Measurements from ENCODE around the gene KLHL15.

The KLHL15 gene

DNA sequence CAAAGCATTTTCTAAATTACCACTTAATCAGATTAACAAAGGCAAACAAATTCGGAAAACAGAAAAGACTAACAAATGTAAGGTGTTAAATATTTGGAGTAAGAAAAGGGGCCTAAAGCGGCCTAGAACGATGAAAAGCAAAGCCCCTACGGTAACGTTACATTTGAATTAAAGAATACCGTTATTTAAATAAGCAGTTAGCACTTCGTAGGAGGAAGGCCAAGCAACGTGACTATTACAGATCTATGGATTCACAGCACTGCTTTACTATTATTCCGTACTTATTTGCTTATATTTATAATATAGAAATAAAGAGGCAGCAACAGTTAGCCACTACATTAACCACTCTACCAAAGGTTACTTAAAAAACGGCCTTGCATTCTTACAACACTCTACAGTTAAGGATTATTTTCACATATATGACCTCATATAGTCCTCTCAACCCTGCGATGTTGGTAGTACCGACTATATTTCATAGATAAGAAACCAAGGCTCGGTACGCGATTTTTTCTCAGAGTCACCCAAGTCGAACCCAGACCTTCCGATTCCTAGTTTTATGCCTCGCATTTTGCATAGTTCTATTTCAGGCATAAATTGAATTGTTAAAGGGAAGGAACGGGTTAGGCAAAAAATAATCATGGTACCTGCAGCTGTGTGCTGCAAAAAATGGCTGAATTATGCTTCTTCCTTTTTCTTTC, 2.9 kb downstream of the KLHL15 start:
- DNase-seq (ENCODE audit: low spot score) = no peak
- TF ChIP-seq, protein P1, sequence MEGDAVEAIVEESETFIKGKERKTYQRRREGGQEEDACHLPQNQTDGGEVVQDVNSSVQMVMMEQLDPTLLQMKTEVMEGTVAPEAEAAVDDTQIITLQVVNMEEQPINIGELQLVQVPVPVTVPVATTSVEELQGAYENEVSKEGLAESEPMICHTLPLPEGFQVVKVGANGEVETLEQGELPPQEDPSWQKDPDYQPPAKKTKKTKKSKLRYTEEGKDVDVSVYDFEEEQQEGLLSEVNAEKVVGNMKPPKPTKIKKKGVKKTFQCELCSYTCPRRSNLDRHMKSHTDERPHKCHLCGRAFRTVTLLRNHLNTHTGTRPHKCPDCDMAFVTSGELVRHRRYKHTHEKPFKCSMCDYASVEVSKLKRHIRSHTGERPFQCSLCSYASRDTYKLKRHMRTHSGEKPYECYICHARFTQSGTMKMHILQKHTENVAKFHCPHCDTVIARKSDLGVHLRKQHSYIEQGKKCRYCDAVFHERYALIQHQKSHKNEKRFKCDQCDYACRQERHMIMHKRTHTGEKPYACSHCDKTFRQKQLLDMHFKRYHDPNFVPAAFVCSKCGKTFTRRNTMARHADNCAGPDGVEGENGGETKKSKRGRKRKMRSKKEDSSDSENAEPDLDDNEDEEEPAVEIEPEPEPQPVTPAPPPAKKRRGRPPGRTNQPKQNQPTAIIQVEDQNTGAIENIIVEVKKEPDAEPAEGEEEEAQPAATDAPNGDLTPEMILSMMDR (IDR thresholded peaks at IDR 0.05; ENCODE audit: extremely low read depth, missing control alignments) = no peak

DNA sequence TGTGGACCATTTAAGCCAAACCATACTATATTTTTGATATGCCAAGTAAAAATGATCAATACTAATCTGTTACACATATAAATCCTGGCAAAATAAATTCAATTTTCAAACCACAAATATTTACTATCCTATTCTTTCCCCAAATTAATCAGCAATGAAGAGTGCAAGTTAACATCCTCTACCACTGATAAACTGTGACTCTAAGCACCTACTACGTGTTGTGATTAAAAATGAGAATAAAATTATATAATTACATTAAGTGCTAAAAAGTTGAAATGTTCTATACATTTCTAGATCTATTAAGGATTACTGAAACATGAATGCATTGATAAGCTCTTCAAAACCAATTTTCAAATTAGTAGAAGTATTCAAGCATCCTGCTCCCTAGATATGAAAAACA, 3.4 kb downstream of the KLHL15 start:
- TF ChIP-seq, protein P1 (IDR thresholded peaks at IDR 0.05; ENCODE audit: extremely low read depth, missing control alignments) = no peak
- DNase-seq (ENCODE audit: low spot score) = no peak

DNA sequence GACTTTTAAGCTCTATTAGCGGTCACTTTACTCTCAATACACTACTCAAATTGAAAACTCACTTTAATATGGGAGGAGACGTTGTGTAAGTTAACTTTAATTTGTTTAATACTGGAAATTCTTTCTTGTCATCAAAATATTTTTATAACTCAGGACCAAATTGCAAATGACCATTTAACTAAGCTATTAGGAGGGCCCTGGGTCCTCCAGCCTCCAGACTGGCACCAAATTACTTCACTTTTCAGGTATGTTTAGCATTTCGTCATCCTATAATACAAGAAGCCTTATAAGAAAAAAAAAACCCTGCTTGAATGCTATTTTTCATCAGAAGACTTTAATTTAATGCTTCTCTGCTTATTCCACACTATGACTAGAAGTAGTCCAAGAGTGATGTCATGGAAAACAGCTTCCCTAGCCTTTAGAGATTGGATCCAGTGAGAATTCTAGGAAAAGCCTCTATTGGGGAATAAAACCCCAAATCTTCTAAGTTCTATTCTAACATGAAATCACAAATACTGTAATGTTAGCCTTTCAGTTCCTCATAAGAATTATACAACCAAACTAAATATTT, 6.6 kb downstream of the KLHL15 start:
- DNase-seq (ENCODE audit: low spot score) = no peak
- TF ChIP-seq, protein P1 (IDR thresholded peaks at IDR 0.05; ENCODE audit: extremely low read depth, missing control alignments) = no peak

DNA sequence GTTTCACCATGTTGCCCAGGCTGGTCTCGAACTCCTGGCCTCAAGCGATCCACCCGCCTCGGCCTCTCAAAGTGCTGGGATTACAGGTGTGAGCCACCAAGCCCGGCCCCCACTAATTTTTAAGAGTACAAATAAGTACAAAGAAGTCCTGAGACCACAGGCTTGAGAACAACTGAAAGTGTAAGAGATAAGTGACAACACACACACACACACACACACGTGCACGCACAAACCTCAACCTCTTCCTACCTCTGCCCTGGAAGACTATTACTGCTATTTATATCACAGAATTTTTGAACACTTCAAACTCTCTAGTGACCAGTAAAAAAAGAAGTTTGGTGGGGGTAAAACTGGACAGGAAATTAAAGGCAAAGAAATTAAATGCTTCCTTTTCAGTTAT, 7.5 kb downstream of the KLHL15 start:
- DNase-seq (ENCODE audit: low spot score) = no peak
- TF ChIP-seq, protein P1 (IDR thresholded peaks at IDR 0.05; ENCODE audit: extremely low read depth, missing control alignments) = no peak

DNA sequence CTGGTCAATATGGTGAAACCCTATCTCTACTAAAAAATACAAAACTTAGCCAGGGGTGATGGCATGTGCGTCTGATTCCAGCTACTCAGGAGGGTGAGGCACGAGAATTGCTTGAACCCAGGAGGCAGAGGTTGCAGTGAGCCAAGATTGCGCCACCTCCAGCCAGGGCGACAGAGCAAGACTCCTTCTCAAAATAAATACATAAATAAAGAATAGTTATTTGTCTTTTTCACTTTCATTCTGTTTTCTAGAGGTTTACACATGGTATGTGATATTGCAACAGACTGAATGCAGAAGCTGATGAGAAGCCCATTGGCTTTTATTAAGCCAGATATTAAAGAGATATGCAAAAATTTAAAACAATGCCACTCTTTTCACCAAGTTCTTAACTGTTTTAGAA, 8.2 kb downstream of the KLHL15 start:
- DNase-seq (ENCODE audit: low spot score) = no peak
- TF ChIP-seq, protein P1 (IDR thresholded peaks at IDR 0.05; ENCODE audit: extremely low read depth, missing control alignments) = no peak

DNA sequence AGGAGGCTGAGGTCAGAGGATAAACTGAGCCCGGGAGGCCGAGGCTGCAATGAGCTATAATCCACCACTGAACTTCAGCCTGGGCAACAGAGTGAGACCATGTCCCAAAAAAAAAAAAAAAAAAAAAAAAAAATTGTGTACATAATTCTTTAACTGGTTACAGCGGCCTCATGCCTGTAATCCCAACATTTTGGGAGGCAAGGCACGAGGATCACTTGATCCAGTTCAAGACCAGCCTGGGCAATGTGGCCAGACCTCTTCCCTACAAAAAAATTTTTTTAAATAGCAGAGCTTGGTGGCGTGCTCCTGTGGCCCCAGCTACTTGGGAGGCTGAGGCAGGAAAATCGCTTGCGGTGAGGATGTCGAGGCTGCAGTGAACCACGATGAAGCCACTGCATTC, 9.3 kb downstream of the KLHL15 start:
- TF ChIP-seq, protein P1 (IDR thresholded peaks at IDR 0.05; ENCODE audit: extremely low read depth, missing control alignments) = no peak
- no peak for DNase-seq (ENCODE audit: low spot score)

DNA sequence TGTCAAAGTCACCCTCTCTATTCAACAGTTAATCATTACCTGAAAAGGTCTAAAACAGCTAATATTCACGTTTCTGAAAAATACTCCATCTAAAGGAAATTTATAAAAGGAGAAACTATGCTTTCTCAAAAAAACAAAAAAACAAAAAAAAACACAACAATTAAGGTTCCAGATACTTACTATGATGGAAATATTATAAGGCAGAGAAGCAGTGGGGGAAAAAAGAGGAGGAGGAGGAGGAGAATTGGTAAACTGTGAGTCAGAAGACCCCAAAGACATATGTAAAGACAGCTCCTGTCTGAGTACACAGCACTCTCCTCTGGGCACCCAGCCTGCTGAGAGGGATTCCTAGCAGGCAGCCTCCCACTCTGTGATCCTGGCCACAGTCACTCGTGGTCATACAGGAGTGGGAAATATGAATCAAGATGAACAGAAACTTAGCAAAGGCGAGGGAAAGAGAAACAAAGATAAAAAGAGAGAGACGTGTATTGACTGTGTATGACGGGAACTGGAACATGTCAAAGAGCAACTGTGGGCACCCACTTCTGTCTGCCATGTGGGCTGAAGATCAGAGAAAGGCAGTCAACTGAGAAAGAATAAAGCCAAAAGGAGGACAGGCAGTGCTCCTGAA, 12.5 kb downstream of the KLHL15 start:
- peak; percentile 14 for DNase-seq (ENCODE audit: low spot score)
- TF ChIP-seq, protein P1 (IDR thresholded peaks at IDR 0.05; ENCODE audit: extremely low read depth, missing control alignments) = no peak
